ENCODE results near the gene IQUB.

GRCh38 chr7:123557016-123557397 is 22.6 kb upstream of the IQUB start:
- TF ChIP-seq CTCF (IDR thresholded peaks at IDR 0.05; ENCODE audit: poor library complexity) (no peak), EZH2 (IDR thresholded peaks at IDR 0.05; ENCODE audit: borderline replicate concordance) (no peak)
